Omental fat pad (tissue), 4 donors: ENCODE results near the gene FAS. TPM values are rescaled to one million over a fixed set of nuclear protein-coding genes. Genes with fewer than 3 reads are reported as not detected.

ENCODE experiments used
- ATAC-seq: fragments of 150-250 bp; one replicate; pipeline ENCODE4 v1.9.1; 2016; ENCODE audit warnings: mild to moderate bottlenecking, moderate library complexity; ENCODE audit not compliant: low FRiP score
- DNase-seq: peaks from one replicate; pipeline ENCODE4 v3.0.0-alpha.2; 2019; ENCODE audit warnings: low spot score
- total RNA-seq, 4 donors: library from RNA; depleted of rRNA; stranded (reverse); fragments of >200 nt; gene quantifications; one replicate each; pipeline ENCODE4 v1.1.0, GENCODE V29; 2016
- TF ChIP-seq, protein P1 (sequence below), 3 donors: fragments of 450-650 bp; IDR thresholded peaks; one replicate each; pipeline ENCODE4 v1.5.1; 2016 to 2017; ENCODE audit warnings: antibody characterized with exemption in 3 of 3, mild to moderate bottlenecking in 3 of 3, moderate library complexity in 2 of 3

The FAS gene
- total RNA-seq, 4 donors from 2014 or later, result 23.3 to 92.5 (median 46.7) TPM

DNA sequence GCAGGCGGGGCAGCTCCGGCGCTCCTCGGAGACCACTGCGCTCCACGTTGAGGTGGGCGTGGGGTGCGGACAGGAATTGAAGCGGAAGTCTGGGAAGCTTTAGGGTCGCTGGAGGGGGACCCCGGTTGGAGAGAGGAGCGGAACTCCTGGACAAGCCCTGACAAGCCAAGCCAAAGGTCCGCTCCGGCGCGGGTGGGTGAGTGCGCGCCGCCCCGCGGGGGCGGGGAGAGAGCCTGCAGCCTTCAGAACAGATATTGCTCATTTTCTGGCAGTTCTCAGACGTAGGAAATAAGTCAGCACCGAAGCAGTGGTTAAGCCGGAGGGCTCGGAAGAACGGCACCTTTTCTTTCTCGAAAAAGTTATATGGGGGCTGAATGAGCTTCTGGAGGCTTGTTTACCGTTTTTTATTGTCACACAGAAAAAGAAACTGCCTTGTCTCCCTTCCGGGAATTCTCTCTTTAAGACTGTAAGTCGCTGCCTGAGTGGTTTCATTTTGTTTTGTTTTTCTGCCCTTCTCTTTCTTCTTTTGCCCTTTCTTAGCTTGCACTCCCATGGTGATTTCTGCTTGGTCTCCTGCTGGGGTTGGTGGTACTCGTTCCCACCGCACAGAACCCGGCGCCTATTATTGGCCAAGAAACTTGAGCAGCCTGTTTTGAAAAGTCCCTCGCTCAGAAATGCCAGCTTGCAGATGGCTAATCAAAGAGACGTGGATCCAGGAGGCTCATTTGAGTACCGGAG lies 732 bp downstream of the FAS start:
- TF ChIP-seq, protein P1, sequence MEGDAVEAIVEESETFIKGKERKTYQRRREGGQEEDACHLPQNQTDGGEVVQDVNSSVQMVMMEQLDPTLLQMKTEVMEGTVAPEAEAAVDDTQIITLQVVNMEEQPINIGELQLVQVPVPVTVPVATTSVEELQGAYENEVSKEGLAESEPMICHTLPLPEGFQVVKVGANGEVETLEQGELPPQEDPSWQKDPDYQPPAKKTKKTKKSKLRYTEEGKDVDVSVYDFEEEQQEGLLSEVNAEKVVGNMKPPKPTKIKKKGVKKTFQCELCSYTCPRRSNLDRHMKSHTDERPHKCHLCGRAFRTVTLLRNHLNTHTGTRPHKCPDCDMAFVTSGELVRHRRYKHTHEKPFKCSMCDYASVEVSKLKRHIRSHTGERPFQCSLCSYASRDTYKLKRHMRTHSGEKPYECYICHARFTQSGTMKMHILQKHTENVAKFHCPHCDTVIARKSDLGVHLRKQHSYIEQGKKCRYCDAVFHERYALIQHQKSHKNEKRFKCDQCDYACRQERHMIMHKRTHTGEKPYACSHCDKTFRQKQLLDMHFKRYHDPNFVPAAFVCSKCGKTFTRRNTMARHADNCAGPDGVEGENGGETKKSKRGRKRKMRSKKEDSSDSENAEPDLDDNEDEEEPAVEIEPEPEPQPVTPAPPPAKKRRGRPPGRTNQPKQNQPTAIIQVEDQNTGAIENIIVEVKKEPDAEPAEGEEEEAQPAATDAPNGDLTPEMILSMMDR (IDR thresholded peaks at IDR 0.05), result no peak
- ATAC-seq (peak; percentile 46), DNase-seq (no peak)

DNA sequence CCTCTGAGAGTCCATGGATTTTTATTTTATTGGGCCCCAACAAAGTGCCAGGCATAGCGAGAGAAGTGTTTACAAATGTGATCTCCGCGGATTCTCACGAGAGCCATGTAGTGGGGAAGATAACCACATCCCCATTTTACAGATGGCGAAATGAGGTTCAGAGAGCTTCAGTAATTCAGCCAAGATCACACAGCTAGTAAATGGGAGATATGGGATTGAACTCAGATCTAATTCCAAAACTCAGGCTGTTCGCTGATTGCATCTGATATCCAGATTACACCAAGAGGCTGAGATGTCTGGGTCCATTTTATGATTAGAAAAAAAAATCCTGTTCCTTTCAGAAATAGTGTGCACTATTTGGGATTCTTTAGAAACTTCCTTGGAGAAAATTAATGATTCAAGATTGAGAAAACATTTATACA lies 1.3 kb downstream of the FAS start:
- TF ChIP-seq, protein P1 (IDR thresholded peaks at IDR 0.05), result no peak
- ATAC-seq, result no peak
- DNase-seq, result no peak

DNA sequence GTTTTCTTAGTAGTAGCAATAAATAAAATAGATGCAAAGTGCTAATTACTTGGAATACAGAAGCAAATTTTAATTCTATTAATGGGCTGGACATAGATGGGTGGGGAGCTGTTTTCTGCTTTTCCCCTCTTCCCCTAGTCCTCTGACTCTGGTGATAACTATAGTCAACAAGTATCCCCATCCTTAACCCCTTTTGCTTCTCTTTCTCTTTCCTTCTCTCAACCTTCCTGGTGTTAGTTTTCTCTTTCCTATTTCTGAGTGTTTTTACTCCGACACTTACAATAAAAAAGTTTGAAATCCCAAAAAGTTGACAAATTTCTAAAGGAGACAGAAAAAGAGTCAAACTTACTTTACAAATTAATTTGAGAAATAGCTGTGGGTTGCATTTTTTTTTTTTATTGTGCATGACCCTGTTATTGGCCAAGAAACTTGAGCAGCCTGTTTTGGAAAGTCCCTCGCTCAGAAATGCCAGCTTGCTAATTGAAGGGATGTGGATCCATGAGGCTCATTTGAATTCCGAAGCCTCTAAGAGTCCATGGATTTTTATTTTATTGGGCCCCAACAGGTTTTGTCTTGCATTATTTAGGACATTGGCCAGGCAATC lies 2.4 kb downstream of the FAS start:
- no peak for ATAC-seq
- TF ChIP-seq, protein P1 (IDR thresholded peaks at IDR 0.05), result no peak
- no peak for DNase-seq

DNA sequence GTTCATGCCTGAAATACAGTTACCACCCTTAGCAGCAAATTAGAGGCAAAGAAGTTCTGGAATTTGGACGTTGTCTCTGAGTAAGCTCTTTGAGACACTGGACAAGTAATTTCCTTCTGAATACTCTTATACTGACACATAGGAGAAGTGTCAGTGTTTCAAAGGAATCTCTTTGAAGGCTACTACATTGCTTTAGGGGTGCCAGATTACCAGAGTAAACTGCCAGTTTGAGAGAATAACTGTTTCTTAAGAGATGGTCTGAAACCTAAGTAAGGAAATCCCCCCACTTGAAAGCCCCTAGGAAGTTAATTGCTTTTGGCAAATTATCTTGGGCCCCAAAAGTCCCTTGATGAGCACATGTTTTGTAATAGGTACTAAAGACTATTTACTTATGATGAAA lies 3.4 kb downstream of the FAS start:
- DNase-seq, result no peak
- no peak for ATAC-seq
- TF ChIP-seq, protein P1 (IDR thresholded peaks at IDR 0.05), result no peak

DNA sequence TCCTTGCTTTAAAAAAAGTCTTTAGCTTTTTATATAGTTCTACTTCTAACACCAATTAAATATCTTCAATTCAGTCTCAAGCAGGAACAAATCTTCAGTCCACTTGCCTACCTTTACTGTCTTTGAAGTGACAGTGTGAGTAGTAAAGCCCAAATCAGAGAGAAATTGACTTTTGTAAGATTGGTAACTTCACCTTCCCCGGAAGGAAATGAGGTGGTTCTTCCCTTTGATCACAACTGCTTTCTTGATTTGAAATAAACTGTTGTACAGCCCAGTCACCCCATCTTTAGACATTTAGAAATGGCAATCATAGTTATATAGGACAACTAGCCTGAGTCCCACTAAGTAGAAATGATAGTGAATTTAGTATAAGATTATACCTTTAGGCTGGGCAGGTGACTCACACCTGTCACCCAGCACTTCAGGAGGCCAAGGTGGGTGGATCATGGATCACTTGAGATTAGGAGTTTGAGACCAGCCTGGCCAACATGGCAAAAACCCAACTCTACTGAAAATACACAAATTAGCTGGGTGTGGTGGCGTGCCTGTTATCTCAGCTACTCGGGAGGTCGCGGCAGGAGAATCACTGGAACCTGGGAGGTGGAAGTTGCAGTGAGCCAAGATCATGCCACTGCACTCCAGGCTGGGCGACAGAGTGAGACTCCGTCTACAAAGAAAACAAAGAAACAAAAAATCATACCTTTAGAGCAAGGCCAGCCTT lies 4.7 kb downstream of the FAS start:
- DNase-seq (no peak), ATAC-seq (no peak)
- TF ChIP-seq, protein P1 (IDR thresholded peaks at IDR 0.05), result no peak

DNA sequence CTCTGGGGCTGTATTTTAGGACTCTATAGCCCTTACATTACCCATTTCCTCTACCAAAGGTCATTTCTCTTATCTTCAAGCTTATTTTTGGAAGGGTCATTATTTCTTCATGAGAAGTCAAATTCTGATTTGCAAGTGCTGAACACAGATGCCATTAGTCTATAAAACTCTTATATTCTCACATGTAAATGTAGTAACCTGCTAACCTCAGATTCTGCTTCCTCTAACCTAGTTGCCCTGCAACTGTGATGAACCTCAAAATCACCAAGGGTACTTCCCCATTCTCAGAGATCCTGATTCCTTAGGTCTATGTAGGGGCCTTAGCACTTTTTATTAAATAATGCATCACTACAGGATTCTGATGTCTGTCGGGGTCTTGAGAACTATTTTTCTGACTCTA lies 6.3 kb downstream of the FAS start:
- TF ChIP-seq, protein P1 (IDR thresholded peaks at IDR 0.05), result no peak
- ATAC-seq (no peak), DNase-seq (no peak)
